Measurements from ENCODE around the gene ARGFX.

GRCh38 chr3:121567649-121568048 is at the start of gene ARGFX:
- TF ChIP-seq CTCF (IDR thresholded peaks at IDR 0.05) (no peak), POLR2A (IDR thresholded peaks at IDR 0.05) (no peak)
